ENCODE data around the gene KCNH2.

DNA sequence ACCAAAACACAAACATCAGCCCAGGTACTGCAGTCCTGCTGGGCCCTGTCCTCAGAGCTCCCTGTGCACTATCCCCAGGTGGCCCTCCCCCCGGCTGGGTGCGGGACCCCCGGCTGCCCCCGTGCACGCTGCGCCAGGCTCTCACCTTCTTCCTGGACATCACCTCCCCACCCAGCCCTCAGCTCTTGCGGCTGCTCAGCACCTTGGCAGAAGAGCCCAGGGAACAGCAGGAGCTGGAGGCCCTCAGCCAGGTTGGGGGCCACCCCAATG, 31.9 kb upstream of the KCNH2 start:
- no peak for TF ChIP-seq POLR2A (IDR thresholded peaks at IDR 0.05)
- TF ChIP-seq, protein P1, sequence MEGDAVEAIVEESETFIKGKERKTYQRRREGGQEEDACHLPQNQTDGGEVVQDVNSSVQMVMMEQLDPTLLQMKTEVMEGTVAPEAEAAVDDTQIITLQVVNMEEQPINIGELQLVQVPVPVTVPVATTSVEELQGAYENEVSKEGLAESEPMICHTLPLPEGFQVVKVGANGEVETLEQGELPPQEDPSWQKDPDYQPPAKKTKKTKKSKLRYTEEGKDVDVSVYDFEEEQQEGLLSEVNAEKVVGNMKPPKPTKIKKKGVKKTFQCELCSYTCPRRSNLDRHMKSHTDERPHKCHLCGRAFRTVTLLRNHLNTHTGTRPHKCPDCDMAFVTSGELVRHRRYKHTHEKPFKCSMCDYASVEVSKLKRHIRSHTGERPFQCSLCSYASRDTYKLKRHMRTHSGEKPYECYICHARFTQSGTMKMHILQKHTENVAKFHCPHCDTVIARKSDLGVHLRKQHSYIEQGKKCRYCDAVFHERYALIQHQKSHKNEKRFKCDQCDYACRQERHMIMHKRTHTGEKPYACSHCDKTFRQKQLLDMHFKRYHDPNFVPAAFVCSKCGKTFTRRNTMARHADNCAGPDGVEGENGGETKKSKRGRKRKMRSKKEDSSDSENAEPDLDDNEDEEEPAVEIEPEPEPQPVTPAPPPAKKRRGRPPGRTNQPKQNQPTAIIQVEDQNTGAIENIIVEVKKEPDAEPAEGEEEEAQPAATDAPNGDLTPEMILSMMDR (IDR thresholded peaks at IDR 0.05): no peak

Measured in lower leg skin (tissue), 3 donors.